ENCODE data around the gene RPL18A.
A peak's percentile ranks its signal among the peaks of the same experiment; 100 is the strongest.
"Not testable (repeated sequence)": the region's sequence is repeated elsewhere in the genome, so short reads cannot be mapped to it uniquely, and the experiment has no call there.

The RPL18A gene

GRCh38 chr19:17866312-17866963, 6.7 kb downstream of the RPL18A start:
- no peak for DNase-seq

GRCh38 chr19:17866964-17867486, 7.3 kb downstream of the RPL18A start:
- DNase-seq, result no peak

- DNase-seq, result no peak
Observed at GRCh38 chr19:17868669-17869068, 9.0 kb downstream of the RPL18A start.

- no peak for DNase-seq
Observed at GRCh38 chr19:17869114-17869608, 9.5 kb downstream of the RPL18A start.

GRCh38 chr19:17871032-17871877, 11.5 kb downstream of the RPL18A start:
- no peak for DNase-seq

GRCh38 chr19:17871878-17872250, 12.2 kb downstream of the RPL18A start, which contains the start of gene SLC5A5:
TSS of gene SLC5A5 (plus strand) at chr19:17871945. CDS start at chr19:17872320, 375 bp downstream.
- DNase-seq, result no peak

- no peak for DNase-seq
Observed at GRCh38 chr19:17872251-17873001, 12.7 kb downstream of the RPL18A start.

- DNase-seq, result peak in 3 of 56 donors; percentile 9 to 40 (median 13)
Observed at GRCh38 chr19:17873786-17874757, 14.4 kb downstream of the RPL18A start.

- no peak for DNase-seq
Observed at GRCh38 chr19:17874758-17875135, 15.0 kb downstream of the RPL18A start.

GRCh38 chr19:17877696-17878095, 18.0 kb downstream of the RPL18A start:
- DNase-seq, result no peak

GRCh38 chr19:17879466-17879865, 19.8 kb downstream of the RPL18A start:
- DNase-seq, result no peak

GRCh38 chr19:17881701-17882100, 22.0 kb downstream of the RPL18A start:
- no peak for DNase-seq

GRCh38 chr19:17883627-17884410, 24.1 kb downstream of the RPL18A start:
- DNase-seq, result no peak

- DNase-seq, result no peak
Observed at GRCh38 chr19:17886515-17886914, 26.8 kb downstream of the RPL18A start.

- DNase-seq, result not testable (repeated sequence)
Observed at GRCh38 chr19:17887221-17887620, 27.5 kb downstream of the RPL18A start.

- no peak for DNase-seq
Observed at GRCh38 chr19:17888260-17888659, 28.6 kb downstream of the RPL18A start.

- DNase-seq, result peak in 2 of 56 donors; percentile 5
Observed at GRCh38 chr19:17889609-17890214, 30.0 kb downstream of the RPL18A start.

GRCh38 chr19:17893766-17894165, 34.1 kb downstream of the RPL18A start:
- DNase-seq, result no peak

- no peak for DNase-seq
Observed at GRCh38 chr19:17902701-17903100, 43.0 kb downstream of the RPL18A start.
